Suprapubic skin (tissue), 4 donors: ENCODE measurements around the gene CIBAR2. TPM values are rescaled to one million over a fixed set of nuclear protein-coding genes. Genes with fewer than 3 reads are reported as not detected.

Source experiments
- DNase-seq, 2 donors: peaks; one replicate each; pipeline ENCODE4 v3.0.0-alpha.2; 2019; ENCODE audit warnings: low spot score in 2 of 2
- H3K27ac ChIP-seq: fragments of 200-600 bp; sonication (generic); one replicate; pipeline ENCODE4 v1.5.1; 2019
- H3K27me3 ChIP-seq: fragments of 200-600 bp; sonication (generic); one replicate; pipeline ENCODE4 v1.5.1; 2019
- H3K36me3 ChIP-seq: fragments of 200-600 bp; sonication (generic); one replicate; pipeline ENCODE4 v1.5.1; 2019
- H3K4me1 ChIP-seq: fragments of 200-600 bp; sonication (generic); one replicate; pipeline ENCODE4 v1.5.1; 2019
- H3K4me3 ChIP-seq: fragments of 200-600 bp; sonication (generic); one replicate; pipeline ENCODE4 v1.5.1; 2019; ENCODE audit warnings: mild to moderate bottlenecking
- H3K9me3 ChIP-seq: fragments of 200-600 bp; sonication (generic); one replicate; pipeline ENCODE4 v1.5.1; 2019
- EP300 ChIP-seq: sonication (generic); formaldehyde crosslinking; IDR thresholded peaks from one replicate; pipeline ENCODE4 v1.6.1; 2017; ENCODE audit warnings: antibody characterized with exemption
- POLR2A ChIP-seq, 2 donors: fragments of 450-650 bp; IDR thresholded peaks; one replicate each; pipeline ENCODE4 v1.6.1; 2017; ENCODE audit warnings: antibody characterized with exemption in 2 of 2, mild to moderate bottlenecking in 2 of 2, moderate library complexity in 2 of 2
- POLR2AphosphoS5 ChIP-seq, 3 donors: sonication (generic); formaldehyde crosslinking; IDR thresholded peaks; one replicate each; pipeline ENCODE4 v1.6.1; 2017; ENCODE audit warnings: antibody characterized with exemption in 3 of 3
- WGBS: methylation state at CpG from one replicate; pipeline ENCODE4 v1.1.5; 2018; 5-methylcytosine and 5-hydroxymethylcytosine counted together
- total RNA-seq, 4 donors: library from RNA; depleted of rRNA; stranded (reverse); fragments of >200 nt; gene quantifications; one replicate each; pipeline ENCODE4 v1.1.0, GENCODE V29; 2016
- TF ChIP-seq, protein P1 (sequence below), 2 donors: fragments of 200-600 bp in 1 of 2; fragments of 450-650 bp in 1 of 2; sonication (generic) in 1 of 2; IDR thresholded peaks; one replicate each; pipeline ENCODE4 v1.5.1; 2016 to 2019; ENCODE audit warnings: antibody characterized with exemption in 2 of 2, mild to moderate bottlenecking in 1 of 2, moderate library complexity in 1 of 2

Gene CIBAR2
- total RNA-seq, 4 donors from 2014 or later = not detected

DNA sequence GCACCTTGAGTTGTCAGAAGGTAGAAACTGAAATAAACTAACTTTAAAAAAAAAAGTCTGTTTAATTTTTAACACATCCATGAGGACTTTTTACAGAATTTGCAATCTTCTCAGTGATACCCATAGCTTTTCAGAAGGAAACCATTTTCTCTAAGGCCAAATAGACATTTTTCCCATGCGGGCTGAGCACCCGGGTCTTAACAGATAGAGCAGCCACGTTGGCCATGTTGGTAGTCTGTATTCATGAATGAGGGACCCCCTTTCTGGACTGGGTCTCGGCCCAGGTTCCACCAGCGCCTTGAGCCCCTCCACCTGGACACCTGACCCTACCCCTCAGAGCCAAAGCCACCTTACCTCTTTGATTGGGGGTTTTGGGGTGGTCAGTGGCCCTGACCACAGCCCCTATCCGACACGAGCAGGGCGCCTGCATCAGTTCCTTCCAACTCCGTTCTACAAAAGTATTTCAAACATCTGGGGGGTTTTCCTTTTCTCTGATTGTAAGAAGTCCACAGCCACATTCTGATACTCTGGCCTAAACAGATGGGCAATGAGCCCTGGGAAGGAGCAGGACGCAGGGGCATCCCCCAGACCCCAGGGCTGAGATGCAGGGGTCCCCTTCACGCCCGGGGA is 18.0 kb downstream of the CIBAR2 start:
- TF ChIP-seq POLR2AphosphoS5 (IDR thresholded peaks at IDR 0.05) (no peak), EP300 (no peak), POLR2A (IDR thresholded peaks at IDR 0.05) (no peak)
- TF ChIP-seq, protein P1, sequence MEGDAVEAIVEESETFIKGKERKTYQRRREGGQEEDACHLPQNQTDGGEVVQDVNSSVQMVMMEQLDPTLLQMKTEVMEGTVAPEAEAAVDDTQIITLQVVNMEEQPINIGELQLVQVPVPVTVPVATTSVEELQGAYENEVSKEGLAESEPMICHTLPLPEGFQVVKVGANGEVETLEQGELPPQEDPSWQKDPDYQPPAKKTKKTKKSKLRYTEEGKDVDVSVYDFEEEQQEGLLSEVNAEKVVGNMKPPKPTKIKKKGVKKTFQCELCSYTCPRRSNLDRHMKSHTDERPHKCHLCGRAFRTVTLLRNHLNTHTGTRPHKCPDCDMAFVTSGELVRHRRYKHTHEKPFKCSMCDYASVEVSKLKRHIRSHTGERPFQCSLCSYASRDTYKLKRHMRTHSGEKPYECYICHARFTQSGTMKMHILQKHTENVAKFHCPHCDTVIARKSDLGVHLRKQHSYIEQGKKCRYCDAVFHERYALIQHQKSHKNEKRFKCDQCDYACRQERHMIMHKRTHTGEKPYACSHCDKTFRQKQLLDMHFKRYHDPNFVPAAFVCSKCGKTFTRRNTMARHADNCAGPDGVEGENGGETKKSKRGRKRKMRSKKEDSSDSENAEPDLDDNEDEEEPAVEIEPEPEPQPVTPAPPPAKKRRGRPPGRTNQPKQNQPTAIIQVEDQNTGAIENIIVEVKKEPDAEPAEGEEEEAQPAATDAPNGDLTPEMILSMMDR (IDR thresholded peaks at IDR 0.05) = no peak
- no peak for DNase-seq
- Histone ChIP-seq H3K9me3 (no peaks in the 10 kb centered on the region), H3K27me3 (peaks cover 18% of the 10 kb centered on the region), H3K4me3 (no peak overlapping the region), H3K4me1 (peaks cover 1% of the 10 kb centered on the region), H3K36me3 (peaks cover 2% of the 10 kb centered on the region), H3K27ac (no peak overlapping the region)
- 89% methylated on average over 11 of the region's 12 CpGs for WGBS

DNA sequence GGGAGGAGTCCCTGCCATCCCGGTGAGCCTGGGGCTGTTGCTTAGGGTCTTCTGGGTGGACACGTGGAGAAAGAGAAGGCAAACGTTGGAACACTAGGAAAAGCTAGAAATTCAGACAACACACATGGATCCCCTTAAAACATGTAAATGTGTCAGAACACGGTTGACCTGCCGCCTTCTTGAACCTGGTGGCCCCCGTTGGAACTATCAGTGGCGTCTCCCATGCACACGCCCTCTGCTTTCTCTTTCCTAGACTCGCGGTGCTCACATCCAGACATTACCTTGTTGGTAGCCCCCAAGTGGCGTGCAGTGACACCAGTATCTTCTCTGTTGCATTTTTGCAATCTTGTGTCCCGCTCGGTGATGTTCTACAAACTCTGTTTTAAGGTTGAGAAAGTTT is 18.6 kb downstream of the CIBAR2 start:
- H3K27me3 ChIP-seq = peaks cover 18% of the 10 kb centered on the region
- H3K36me3 ChIP-seq = peaks cover 8% of the 10 kb centered on the region
- peaks cover 3% of the 10 kb centered on the region for H3K4me1 ChIP-seq
- WGBS = 64% methylated on average over 13 of the region's 13 CpGs
- TF ChIP-seq, protein P1 (IDR thresholded peaks at IDR 0.05) = no peak
- TF ChIP-seq EP300 = no peak
- no peak for TF ChIP-seq POLR2AphosphoS5 (IDR thresholded peaks at IDR 0.05)
- no peak for TF ChIP-seq POLR2A (IDR thresholded peaks at IDR 0.05)
- no peaks in the 10 kb centered on the region for H3K9me3 ChIP-seq
- no peak overlapping the region for H3K27ac ChIP-seq
- no peak overlapping the region for H3K4me3 ChIP-seq
- DNase-seq = no peak

DNA sequence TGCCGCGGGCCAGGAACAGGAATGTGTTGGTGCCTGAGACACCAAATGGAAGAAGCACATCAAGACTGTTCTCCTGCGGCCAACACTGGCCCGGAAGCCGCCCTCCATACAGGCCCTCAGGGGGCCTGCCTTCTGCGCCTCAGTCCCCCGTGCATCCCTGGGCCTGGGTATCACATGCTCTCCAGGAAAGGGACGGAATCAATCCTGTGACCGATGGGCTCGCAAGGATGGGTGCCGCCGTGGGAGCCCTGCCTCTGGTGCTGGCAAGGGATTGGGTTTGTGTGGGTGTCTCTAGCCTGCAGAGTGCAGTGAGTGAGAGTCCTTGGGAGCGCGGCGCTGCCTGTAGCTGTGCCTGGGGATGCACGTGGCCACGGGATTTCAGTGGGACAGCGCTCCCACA is 19.4 kb downstream of the CIBAR2 start:
- Histone ChIP-seq H3K9me3 (no peaks in the 10 kb centered on the region), H3K27me3 (peaks cover 18% of the 10 kb centered on the region), H3K27ac (no peak overlapping the region), H3K4me1 (peaks cover 3% of the 10 kb centered on the region), H3K4me3 (no peak overlapping the region), H3K36me3 (peaks cover 17% of the 10 kb centered on the region)
- TF ChIP-seq, protein P1 (IDR thresholded peaks at IDR 0.05) = no peak
- TF ChIP-seq EP300 (no peak), POLR2AphosphoS5 (IDR thresholded peaks at IDR 0.05) (no peak), POLR2A (IDR thresholded peaks at IDR 0.05) (no peak)
- no peak for DNase-seq
- WGBS = 86% methylated on average over 6 of the region's 18 CpGs

DNA sequence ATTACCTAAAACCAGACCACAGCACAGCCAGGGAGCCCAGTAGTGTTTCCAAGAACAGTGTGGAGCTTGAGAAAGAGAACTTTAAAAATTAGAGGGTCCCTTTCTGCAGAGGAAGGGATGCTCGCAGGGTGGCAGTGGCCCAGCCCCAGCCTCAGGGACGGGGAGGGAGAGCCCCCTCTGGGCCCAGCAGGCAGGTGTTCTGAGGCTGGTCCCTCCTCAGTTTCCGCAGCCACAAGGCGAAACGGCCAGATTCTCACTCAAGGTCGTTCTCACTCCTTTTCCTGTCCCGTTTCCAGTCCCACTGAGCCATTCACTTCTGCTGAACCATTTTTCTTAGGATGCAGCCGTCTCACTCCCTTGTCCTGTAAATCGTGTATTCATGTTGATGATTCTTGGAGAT is 20.0 kb downstream of the CIBAR2 start:
- Histone ChIP-seq H3K36me3 (peaks cover 20% of the 10 kb centered on the region), H3K4me3 (no peak overlapping the region), H3K27me3 (peaks cover 18% of the 10 kb centered on the region), H3K9me3 (no peaks in the 10 kb centered on the region), H3K4me1 (peaks cover 3% of the 10 kb centered on the region), H3K27ac (no peak overlapping the region)
- TF ChIP-seq, protein P1 (IDR thresholded peaks at IDR 0.05) = no peak
- TF ChIP-seq EP300 (no peak), POLR2AphosphoS5 (IDR thresholded peaks at IDR 0.05) (no peak), POLR2A (IDR thresholded peaks at IDR 0.05) (no peak)
- 87% methylated on average over 9 of the region's 9 CpGs for WGBS
- no peak for DNase-seq

DNA sequence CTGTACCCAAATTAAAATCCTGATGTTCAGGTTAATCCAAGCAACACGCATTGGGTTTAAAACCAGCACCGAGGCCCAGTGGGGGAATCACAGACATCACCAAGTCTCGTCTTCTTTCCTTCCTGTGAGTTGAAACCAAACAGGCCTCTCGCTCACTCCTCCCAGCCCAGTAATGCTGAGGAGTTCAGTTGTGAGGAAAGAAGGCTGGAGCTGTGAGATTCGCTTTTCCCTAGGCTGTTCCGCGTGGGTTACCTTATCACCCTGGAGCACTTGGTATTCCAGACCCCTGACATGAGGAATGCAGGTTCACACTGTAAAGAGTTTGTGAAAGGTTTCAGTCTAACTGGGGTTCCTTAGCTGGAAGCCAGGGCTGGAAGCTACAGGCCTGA is 20.8 kb downstream of the CIBAR2 start:
- Histone ChIP-seq H3K4me3 (no peak overlapping the region), H3K27me3 (peaks cover 11% of the 10 kb centered on the region), H3K27ac (no peak overlapping the region), H3K36me3 (peaks cover 20% of the 10 kb centered on the region), H3K4me1 (peaks cover 3% of the 10 kb centered on the region), H3K9me3 (no peaks in the 10 kb centered on the region)
- 92% methylated on average over 7 of the region's 7 CpGs for WGBS
- TF ChIP-seq POLR2AphosphoS5 (IDR thresholded peaks at IDR 0.05) = no peak
- TF ChIP-seq, protein P1 (IDR thresholded peaks at IDR 0.05) = no peak
- no peak for DNase-seq
